GM19023 (cell line): ENCODE measurements around the gene PSME2.
A peak's percentile ranks its signal among the peaks of the same experiment; 100 is the strongest.

ENCODE experiments used
- ATAC-seq: cut with Tn5 transposase; IDR thresholded peaks from one replicate; pipeline ENCODE4 v1.9.1; 2021; ENCODE audit warnings: mild to moderate bottlenecking, moderate library complexity; ENCODE audit not compliant: unreplicated experiment

The PSME2 gene

GRCh38 chr14:24095271-24096068 lies 50.9 kb downstream of the PSME2 start:
- peak; percentile 67 for ATAC-seq

GRCh38 chr14:24094841-24095270 lies 51.6 kb downstream of the PSME2 start:
- ATAC-seq: no peak

- ATAC-seq: peak; percentile 51
Observed at GRCh38 chr14:24093901-24094840, 52.2 kb downstream of the PSME2 start, which contains the start of gene PCK2. TSS of gene PCK2 (plus strand) at chr14:24094311. CDS start at chr14:24094406, 95 bp downstream.
